22Rv1 (cell line): ENCODE data around the gene MBP.
"Not testable (repeated sequence)": the region's sequence is repeated elsewhere in the genome, so short reads cannot be mapped to it uniquely, and the experiment has no call there.

ENCODE experiments used
- CTCF ChIP-seq: fragments of 450-650 bp; IDR thresholded peaks from 2 replicates; pipeline ENCODE4 v1.5.1; 2017; ENCODE audit warnings: mild to moderate bottlenecking
- ZFX ChIP-seq: fragments of 450-650 bp; IDR thresholded peaks from 2 replicates; pipeline ENCODE4 v1.6.1; 2017; ENCODE audit warnings: antibody characterized with exemption, borderline replicate concordance

- not testable (repeated sequence) for TF ChIP-seq CTCF, ZFX
Observed at GRCh38 chr18:77018650-77019049, 113.9 kb downstream of the MBP start.
